H9 (cell line): Measurements from ENCODE around the gene EPHX1. TPM values are rescaled to one million over a fixed set of nuclear protein-coding genes. Genes with fewer than 3 reads are reported as not detected.

ENCODE experiments used
- DNase-seq: peaks from one replicate; pipeline ENCODE4 v3.0.0-alpha.2; 2017
- H2AFZ ChIP-seq: one replicate; pipeline ENCODE4 v1.6.1; 2013; ENCODE audit warnings: mild to moderate bottlenecking, low read length, control low read depth, moderate library complexity
- H2AK5ac ChIP-seq: 2 replicates; pipeline ENCODE4 v1.6.1; 2013; ENCODE audit warnings: low read length, control low read depth, mixed read lengths; ENCODE audit not compliant: insufficient read length
- H2BK120ac ChIP-seq: one replicate; pipeline ENCODE4 v1.6.1; 2013; ENCODE audit warnings: low read depth, mild to moderate bottlenecking, low read length, control low read depth, inconsistent platforms; ENCODE audit not compliant: poor library complexity, severe bottlenecking
- H2BK12ac ChIP-seq: 2 replicates; pipeline ENCODE4 v1.6.1; 2013; ENCODE audit warnings: low read length, control low read depth, mixed read lengths, low read depth; ENCODE audit not compliant: insufficient read length
- H2BK15ac ChIP-seq: 2 replicates; pipeline ENCODE4 v1.6.1; 2013; ENCODE audit warnings: low read depth, low read length, control low read depth
- H2BK20ac ChIP-seq: one replicate; pipeline ENCODE4 v1.6.1; 2013; ENCODE audit warnings: low read depth, mild to moderate bottlenecking, low read length, control low read depth, inconsistent platforms; ENCODE audit not compliant: poor library complexity, severe bottlenecking
- H2BK5ac ChIP-seq: 2 replicates; pipeline ENCODE4 v1.6.1; 2013; ENCODE audit warnings: low read length, control low read depth, mixed read lengths; ENCODE audit not compliant: insufficient read length
- H3K14ac ChIP-seq: 2 replicates; pipeline ENCODE4 v1.6.1; 2013; ENCODE audit warnings: low read length, control low read depth; ENCODE audit not compliant: insufficient read depth
- H3K18ac ChIP-seq: 2 replicates; pipeline ENCODE4 v1.6.1; 2013; ENCODE audit warnings: low read depth, mild to moderate bottlenecking, mixed read lengths, low read length, control low read depth; ENCODE audit not compliant: insufficient read length
- H3K23ac ChIP-seq: 2 replicates; pipeline ENCODE4 v1.6.1; 2013; ENCODE audit warnings: low read length, control low read depth, mixed read lengths, low read depth; ENCODE audit not compliant: insufficient read length
- H3K23me2 ChIP-seq: 2 replicates; pipeline ENCODE4 v1.6.1; 2013; ENCODE audit warnings: low read depth, mild to moderate bottlenecking, mixed read lengths, low read length, control low read depth; ENCODE audit not compliant: insufficient read length, poor library complexity, severe bottlenecking
- H3K27ac ChIP-seq: 2 replicates; pipeline ENCODE4 v1.5.1; 2013; ENCODE audit warnings: low read length, control low read depth, mixed read lengths, low read depth; ENCODE audit not compliant: insufficient read length
- H3K27me3 ChIP-seq: 2 replicates; pipeline ENCODE4 v1.6.1; 2013; ENCODE audit warnings: low read length, control low read depth, inconsistent platforms; ENCODE audit not compliant: insufficient read depth
- H3K4ac ChIP-seq: 2 replicates; pipeline ENCODE4 v1.6.1; 2013; ENCODE audit warnings: low read depth, mild to moderate bottlenecking, control low read depth, inconsistent platforms, low read length, moderate library complexity
- H3K4me1 ChIP-seq: 2 replicates; pipeline ENCODE4 v1.6.1; 2013; ENCODE audit warnings: low read length, control low read depth, inconsistent platforms; ENCODE audit not compliant: insufficient read depth
- H3K4me2 ChIP-seq: 2 replicates; pipeline ENCODE4 v1.6.1; 2013; ENCODE audit warnings: low read length, control low read depth, mixed read lengths; ENCODE audit not compliant: insufficient read length, insufficient read depth
- H3K56ac ChIP-seq: 2 replicates; pipeline ENCODE4 v1.6.1; 2013; ENCODE audit warnings: low read depth, mild to moderate bottlenecking, mixed read lengths, low read length, control low read depth; ENCODE audit not compliant: insufficient read length
- H3K79me1 ChIP-seq: 2 replicates; pipeline ENCODE4 v1.6.1; 2013; ENCODE audit warnings: low read depth, mild to moderate bottlenecking, moderate library complexity, low read length, control low read depth, inconsistent platforms; ENCODE audit not compliant: insufficient read depth, poor library complexity, severe bottlenecking
- H3K79me2 ChIP-seq: 2 replicates; pipeline ENCODE4 v1.6.1; 2013; ENCODE audit warnings: low read length, control low read depth, inconsistent platforms; ENCODE audit not compliant: insufficient read depth
- H3K9ac ChIP-seq: 2 replicates; pipeline ENCODE4 v1.6.1; 2013; ENCODE audit warnings: low read length, control low read depth, mixed read lengths; ENCODE audit not compliant: insufficient read length; ENCODE audit errors: extremely low read depth
- H3K9me3 ChIP-seq: one replicate; pipeline ENCODE4 v1.6.1; 2013; ENCODE audit warnings: low read depth, low read length, inconsistent platforms; ENCODE audit not compliant: control insufficient read depth
- H3T11ph ChIP-seq: one replicate; pipeline ENCODE4 v1.6.1; 2013; ENCODE audit warnings: mild to moderate bottlenecking, low read length, control low read depth, inconsistent platforms
- H4K20me1 ChIP-seq: one replicate; pipeline ENCODE4 v1.6.1; 2013; ENCODE audit not compliant: control insufficient read depth, insufficient read length, insufficient read depth
- H4K5ac ChIP-seq: 2 replicates; pipeline ENCODE4 v1.6.1; 2013; ENCODE audit warnings: low read depth, mild to moderate bottlenecking, mixed read lengths, low read length, control low read depth; ENCODE audit not compliant: insufficient read length
- H4K8ac ChIP-seq: replicated peaks from 2 replicates; pipeline ENCODE4 v1.6.1; 2013; ENCODE audit warnings: low read length, control low read depth, mixed read lengths, low read depth; ENCODE audit not compliant: insufficient read length
- H4K91ac ChIP-seq: 2 replicates; pipeline ENCODE4 v1.6.1; 2013; ENCODE audit warnings: low read depth, mild to moderate bottlenecking, moderate library complexity, mixed read lengths, low read length, control low read depth; ENCODE audit not compliant: insufficient read length
- H3K27ac Mint-ChIP-seq, 3 experiments: 2 replicates in 2 of 3; 3 replicates in 1 of 3; pipeline ENCODE4 v1.8.0; 2020 to 2021; ENCODE audit warnings: mixed read lengths in 3 of 3, mild to moderate bottlenecking in 1 of 3, moderate library complexity in 1 of 3
- H3K27me3 Mint-ChIP-seq: 2 replicates; pipeline ENCODE4 v1.8.0; 2021; ENCODE audit warnings: low read depth, mild to moderate bottlenecking, moderate library complexity, mixed read lengths
- H3K36me3 Mint-ChIP-seq, 3 experiments: 2 replicates in 2 of 3; 3 replicates in 1 of 3; pipeline ENCODE4 v1.8.0; 2020 to 2021; ENCODE audit warnings: low read depth in 3 of 3, mixed read lengths in 3 of 3; ENCODE audit not compliant: insufficient read depth in 1 of 3
- H3K4me1 Mint-ChIP-seq, 2 experiments: 2 replicates each; pipeline ENCODE4 v1.8.0; 2020; ENCODE audit warnings: mixed read lengths in 2 of 2
- H3K4me3 Mint-ChIP-seq, 2 experiments: 2 replicates in 1 of 2; 3 replicates in 1 of 2; pipeline ENCODE4 v1.8.0; 2020 to 2021; ENCODE audit warnings: mild to moderate bottlenecking in 2 of 2, mixed read lengths in 2 of 2, moderate library complexity in 1 of 2
- H3K9me3 Mint-ChIP-seq, 2 experiments: 2 replicates in 1 of 2; 3 replicates in 1 of 2; pipeline ENCODE4 v1.8.0; 2020; ENCODE audit warnings: mild to moderate bottlenecking in 2 of 2, mixed read lengths in 2 of 2, moderate library complexity in 1 of 2
- WGBS: extraction: QIAGEN DNeasy Blood & Tissue Kit; methylation state at CpG from one replicate; pipeline ENCODE4 v1.1.7; 2013; ENCODE audit warnings: missing lambda C conversion rate, low lambda C conversion rate, mixed read lengths; ENCODE audit not compliant: insufficient read length; ENCODE audit errors: extremely low coverage; 5-methylcytosine and 5-hydroxymethylcytosine counted together
- total RNA-seq: library from RNA; stranded (reverse); gene quantifications from 2 replicates; pipeline ENCODE4 v1.2.1, GENCODE V29; 2021
- TF ChIP-seq, protein P1 (sequence below): fragments of 200-600 bp; sonication (generic); conservative IDR thresholded peaks from 3 replicates; pipeline ENCODE4 v1.8.0; 2021; ENCODE audit warnings: antibody characterized with exemption, mild to moderate bottlenecking

The EPHX1 gene
- total RNA-seq, 1 experiment from 2014 or later: 40.6 TPM

DNA sequence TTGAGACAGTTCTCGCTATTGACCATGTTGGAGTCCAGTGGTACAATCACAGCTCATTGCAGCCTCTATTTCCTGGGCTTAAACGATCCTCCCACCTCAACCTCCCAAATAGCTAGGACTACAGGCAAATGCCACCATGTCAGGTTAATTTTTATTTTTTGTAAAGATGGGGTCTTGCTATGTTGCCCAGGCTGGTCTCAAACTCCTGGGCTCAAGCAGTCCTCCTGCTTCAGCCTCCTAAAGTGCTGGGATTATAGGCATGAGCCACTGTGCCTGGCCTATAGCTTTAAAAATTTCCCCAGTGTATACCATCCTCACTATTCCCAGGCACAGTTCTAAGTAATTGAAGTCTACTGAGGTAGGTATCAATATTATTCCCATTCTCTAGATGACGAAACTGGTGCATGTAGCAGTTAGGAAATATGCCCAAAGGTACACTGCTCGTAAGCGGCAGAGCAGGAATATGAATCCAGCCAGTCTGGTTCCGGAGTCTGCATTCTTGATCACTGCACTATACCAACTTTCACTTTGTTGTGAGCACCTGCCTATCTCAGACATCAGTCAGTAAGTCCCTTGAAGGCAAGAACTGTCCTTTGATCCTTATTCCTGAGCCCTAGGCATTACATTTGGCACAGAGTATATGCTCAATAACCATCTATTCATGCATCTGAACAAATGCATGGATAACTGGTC lies 43.8 kb upstream of the EPHX1 start:
- no peak overlapping the region for H4K91ac ChIP-seq
- H3K18ac ChIP-seq: no peak overlapping the region
- Mint-ChIP-seq H3K4me3 (no peak overlapping the region), H3K4me1 (peaks cover 45 to 52% of the 10 kb centered on the region in 2 experiments), H3K27me3 (peaks cover 4% of the 10 kb centered on the region; the same call in 1 of the 2 replicates), H3K36me3 (no peaks in the 10 kb centered on the region), H3K27ac (no peak overlapping the region), H3K9me3 (no peaks in the 10 kb centered on the region)
- H3K4ac ChIP-seq: no peak overlapping the region
- no peak overlapping the region for H4K8ac ChIP-seq
- H3K79me2 ChIP-seq: no peaks in the 10 kb centered on the region
- H2BK20ac ChIP-seq: no peak overlapping the region
- H2BK15ac ChIP-seq: no peak overlapping the region
- no peak overlapping the region for H3K56ac ChIP-seq
- no peak overlapping the region for H3K14ac ChIP-seq
- no peak for DNase-seq
- H3K27me3 ChIP-seq: no peaks in the 10 kb centered on the region
- no peak overlapping the region for H3K23ac ChIP-seq
- H4K5ac ChIP-seq: no peak overlapping the region
- H3K9ac ChIP-seq: no peak overlapping the region
- no peak overlapping the region for H2AK5ac ChIP-seq
- no peak overlapping the region for H2AFZ ChIP-seq
- no peaks in the 10 kb centered on the region for H3K23me2 ChIP-seq
- no peaks in the 10 kb centered on the region for H3K9me3 ChIP-seq
- no peak overlapping the region for H2BK12ac ChIP-seq
- TF ChIP-seq, protein P1, sequence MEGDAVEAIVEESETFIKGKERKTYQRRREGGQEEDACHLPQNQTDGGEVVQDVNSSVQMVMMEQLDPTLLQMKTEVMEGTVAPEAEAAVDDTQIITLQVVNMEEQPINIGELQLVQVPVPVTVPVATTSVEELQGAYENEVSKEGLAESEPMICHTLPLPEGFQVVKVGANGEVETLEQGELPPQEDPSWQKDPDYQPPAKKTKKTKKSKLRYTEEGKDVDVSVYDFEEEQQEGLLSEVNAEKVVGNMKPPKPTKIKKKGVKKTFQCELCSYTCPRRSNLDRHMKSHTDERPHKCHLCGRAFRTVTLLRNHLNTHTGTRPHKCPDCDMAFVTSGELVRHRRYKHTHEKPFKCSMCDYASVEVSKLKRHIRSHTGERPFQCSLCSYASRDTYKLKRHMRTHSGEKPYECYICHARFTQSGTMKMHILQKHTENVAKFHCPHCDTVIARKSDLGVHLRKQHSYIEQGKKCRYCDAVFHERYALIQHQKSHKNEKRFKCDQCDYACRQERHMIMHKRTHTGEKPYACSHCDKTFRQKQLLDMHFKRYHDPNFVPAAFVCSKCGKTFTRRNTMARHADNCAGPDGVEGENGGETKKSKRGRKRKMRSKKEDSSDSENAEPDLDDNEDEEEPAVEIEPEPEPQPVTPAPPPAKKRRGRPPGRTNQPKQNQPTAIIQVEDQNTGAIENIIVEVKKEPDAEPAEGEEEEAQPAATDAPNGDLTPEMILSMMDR: no peak
- H4K20me1 ChIP-seq: no peaks in the 10 kb centered on the region
- H3T11ph ChIP-seq: no peak overlapping the region
- no peak overlapping the region for H3K4me2 ChIP-seq
- no peaks in the 10 kb centered on the region for H3K79me1 ChIP-seq
- WGBS: no CpG with 5 or more reads among the region's 6 CpGs
- H3K27ac ChIP-seq: no peak overlapping the region
- H3K4me1 ChIP-seq: peaks cover 14% of the 10 kb centered on the region
- H2BK120ac ChIP-seq: no peak overlapping the region
- no peak overlapping the region for H2BK5ac ChIP-seq
